ENCODE results near the gene PUM2.
A peak's percentile ranks its signal among the peaks of the same experiment; 100 is the strongest.
"Not testable (repeated sequence)": the region's sequence is repeated elsewhere in the genome, so short reads cannot be mapped to it uniquely, and the experiment has no call there.

PUM2 gene

GRCh38 chr2:20350753-20351554 is at the start of gene PUM2:
PUM2 (minus strand) TSS chr2:20350844; CDS start chr2:20327360, 23,484 bp downstream.
- DNase-seq = peak; percentile 97

- DNase-seq = no peak
These were observed 49.7 kb upstream of the PUM2 start for GRCh38 chr2:20400306-20400705.

- no peak for DNase-seq
These were observed 48.4 kb upstream of the PUM2 start for GRCh38 chr2:20398956-20399567.

GRCh38 chr2:20397811-20398447 is 47.3 kb upstream of the PUM2 start:
- DNase-seq = no peak

GRCh38 chr2:20396356-20397000 is 45.8 kb upstream of the PUM2 start:
- no peak for DNase-seq

GRCh38 chr2:20393986-20394385 is 43.3 kb upstream of the PUM2 start:
- DNase-seq = no peak

GRCh38 chr2:20391951-20392699 is 41.5 kb upstream of the PUM2 start:
- no peak for DNase-seq

GRCh38 chr2:20390524-20391123 is 40.0 kb upstream of the PUM2 start:
- DNase-seq = no peak

- no peak for DNase-seq
These were observed 34.3 kb upstream of the PUM2 start for GRCh38 chr2:20384953-20385352.

- no peak for DNase-seq
These were observed 32.5 kb upstream of the PUM2 start for GRCh38 chr2:20382965-20383810.

GRCh38 chr2:20381457-20381856 is 30.8 kb upstream of the PUM2 start:
- DNase-seq = no peak

GRCh38 chr2:20378891-20379519 is 28.4 kb upstream of the PUM2 start:
- DNase-seq = peak; percentile 74

GRCh38 chr2:20378341-20378740 is 27.7 kb upstream of the PUM2 start:
- DNase-seq = no peak

GRCh38 chr2:20377741-20378140 is 27.1 kb upstream of the PUM2 start:
- DNase-seq = no peak

GRCh38 chr2:20374982-20375381 is 24.3 kb upstream of the PUM2 start:
- DNase-seq = not testable (repeated sequence)

- DNase-seq = no peak
These were observed 22.4 kb upstream of the PUM2 start for GRCh38 chr2:20372896-20373640.

GRCh38 chr2:20371323-20372025 is 20.8 kb upstream of the PUM2 start:
- no peak for DNase-seq

GRCh38 chr2:20370191-20370590 is 19.5 kb upstream of the PUM2 start:
- no peak for DNase-seq

GRCh38 chr2:20369366-20369765 is 18.7 kb upstream of the PUM2 start:
- DNase-seq = no peak
